Ovary (tissue), 9 donors: Measurements from ENCODE around the gene SPAG6. TPM values are rescaled to one million over a fixed set of nuclear protein-coding genes. Genes with fewer than 3 reads are reported as not detected.

ENCODE experiments used
- DNase-seq, 5 donors: peaks; one replicate each; pipeline ENCODE4 v3.0.0-alpha.2; 2019 to 2020
- H3K27ac ChIP-seq, 2 donors: fragments of 200-600 bp; one replicate each; pipeline versions ENCODE4 v1.5.1 to v1.8.0; 2019 to 2022
- H3K27me3 ChIP-seq: fragments of 200-600 bp; one replicate; pipeline ENCODE4 v1.8.0; 2022
- H3K36me3 ChIP-seq: fragments of 200-600 bp; sonication (generic); one replicate; pipeline ENCODE4 v1.5.1; 2019
- H3K4me1 ChIP-seq: one replicate; pipeline ENCODE4 v1.8.1; 2013; ENCODE audit warnings: mild to moderate bottlenecking, moderate library complexity; ENCODE audit not compliant: insufficient read depth
- H3K4me3 ChIP-seq: fragments of 200-600 bp; sonication (generic); one replicate; pipeline ENCODE4 v1.5.1; 2017
- H3K9me3 ChIP-seq, 2 donors: fragments of 200-600 bp in 1 of 2; sonication (generic) in 1 of 2; one replicate each; pipeline versions ENCODE4 v1.5.1 to v1.8.1; 2013 to 2019; ENCODE audit warnings: mild to moderate bottlenecking in 1 of 2, moderate library complexity in 1 of 2
- CTCF ChIP-seq, 3 donors: fragments of 450-650 bp in 2 of 3; fragments of 200-600 bp in 1 of 3; IDR thresholded peaks; one replicate each; pipeline versions ENCODE4 v1.5.1 to v1.8.0; 2016 to 2022; ENCODE audit warnings: antibody characterized with exemption in 3 of 3, mild to moderate bottlenecking in 1 of 3
- EP300 ChIP-seq: sonication (generic); formaldehyde crosslinking; IDR thresholded peaks from one replicate; pipeline ENCODE4 v1.6.1; 2017; ENCODE audit warnings: antibody characterized with exemption
- POLR2A ChIP-seq: fragments of 450-650 bp; IDR thresholded peaks from one replicate; pipeline ENCODE4 v1.6.1; 2017; ENCODE audit warnings: antibody characterized with exemption, mild to moderate bottlenecking, moderate library complexity
- WGBS, 3 donors: extraction: QIAGEN DNeasy Blood & Tissue Kit in 1 of 3; methylation state at CpG; one replicate each; pipeline versions ENCODE4 v1.1.5 to v1.1.7; 2013 to 2017; 5-methylcytosine and 5-hydroxymethylcytosine counted together
- intact Hi-C, 4 donors: fragments of 100-400 bp; cut with DNase I; formaldehyde crosslinking; loops; one replicate each; pipeline versions ENCODE4 v1.11.0 to v1.15.1; 2022 to 2023
- polyA plus RNA-seq, 2 donors: library from polyadenylated mRNA; stranded (reverse); fragments of 200-250 nt in 1 of 2; fragments of 350-450 nt in 1 of 2; fragmentation: Illumina TruSeq in 1 of 2; extraction: RNeasy Lipid Tissue Mini Kit (QIAGEN cat#74804) in 1 of 2; gene quantifications; one replicate each; pipeline ENCODE4 v1.2.3, GENCODE V29; 2013 to 2014
- total RNA-seq, 7 donors: library from RNA; depleted of rRNA in 2 of 7; stranded (reverse); fragments of >200 nt in 2 of 7; fragmentation: NEBNext Ultra II Directional in 3 of 7; extraction: Animal tissue kit (Norgen Biotek cat#: 25700) in 3 of 7; gene quantifications; one replicate each; pipeline versions ENCODE4 v1.1.0 to v1.2.4, GENCODE V29; 2016 to 2023
- donor health status: DM: no; HTN: no; CAD: no; lungs with moderate emphysema.
- donor health status: DM: no; HTN: no; CAD: no.
- donor health status: Bipolar disorder and iron deficiency.
- donor health status: DM: yes; HTN: yes; CAD: no.
- donor health status: DM: no; HTN: no; CAD: no.
- donor health status: DM: yes; HTN: yes; CAD: no.

The SPAG6 gene
- total and polyA plus RNA-seq, 9 donors, result 0.04 to 22.1 (median 0.67) TPM; not detected in 2

- H3K4me1 ChIP-seq, result no peaks in the 10 kb centered on the region
- DNase-seq, result no peak
- H3K9me3 ChIP-seq, result no peaks in the 10 kb centered on the region
- no peaks in the 10 kb centered on the region for H3K36me3 ChIP-seq
- intact Hi-C loops, result loop anchor here in 1 of 4 donors (10.0 kb wide), 1 partner anchor 558 kb away; no protein-coding TSS in a partner anchor
- H3K27ac ChIP-seq, result no peak overlapping the region
- H3K4me3 ChIP-seq, result no peak overlapping the region
- no peaks in the 10 kb centered on the region for H3K27me3 ChIP-seq
- 93 to 95% (median 94%) methylated on average over 5 of the region's 5 CpGs for WGBS, 3 donors
- TF ChIP-seq EP300 (no peak), CTCF (IDR thresholded peaks at IDR 0.05) (no peak), POLR2A (no peak)
Measured at GRCh38 chr10:22426653-22427052, 81.4 kb downstream of the SPAG6 start.

- no peaks in the 10 kb centered on the region for H3K36me3 ChIP-seq
- intact Hi-C loops, result loop anchor here in 1 of 4 donors (10.0 kb wide), 1 partner anchor 558 kb away; no protein-coding TSS in a partner anchor
- H3K27me3 ChIP-seq, result no peaks in the 10 kb centered on the region
- no peaks in the 10 kb centered on the region for H3K9me3 ChIP-seq
- DNase-seq, result no peak
- H3K4me3 ChIP-seq, result no peak overlapping the region
- H3K4me1 ChIP-seq, result no peaks in the 10 kb centered on the region
- WGBS, 3 donors, result 61 to 68% (median 65%) methylated on average over 3 of the region's 3 CpGs
- no peak overlapping the region for H3K27ac ChIP-seq
- TF ChIP-seq CTCF (IDR thresholded peaks at IDR 0.05) (no peak), EP300 (no peak), POLR2A (no peak)
Measured at GRCh38 chr10:22427101-22427500, 81.8 kb downstream of the SPAG6 start.

GRCh38 chr10:22427890-22428571 lies 82.7 kb downstream of the SPAG6 start:
- Histone ChIP-seq H3K4me3 (no peak overlapping the region), H3K4me1 (no peaks in the 10 kb centered on the region), H3K27me3 (no peaks in the 10 kb centered on the region), H3K27ac (no peak overlapping the region), H3K9me3 (no peaks in the 10 kb centered on the region), H3K36me3 (no peaks in the 10 kb centered on the region)
- no peak for DNase-seq
- 6 to 14% (median 11%) methylated on average over 6 of the region's 6 CpGs for WGBS, 3 donors
- TF ChIP-seq CTCF (IDR thresholded peaks at IDR 0.05) (no peak), POLR2A (no peak), EP300 (no peak)
- intact Hi-C loops, result loop anchor here in 1 of 4 donors (10.0 kb wide), 1 partner anchor 557 kb away; no protein-coding TSS in a partner anchor

GRCh38 chr10:22429146-22429545 lies 83.8 kb downstream of the SPAG6 start:
- Histone ChIP-seq H3K27ac (no peak overlapping the region), H3K4me3 (no peak overlapping the region), H3K9me3 (no peaks in the 10 kb centered on the region), H3K4me1 (no peaks in the 10 kb centered on the region), H3K27me3 (no peaks in the 10 kb centered on the region), H3K36me3 (no peaks in the 10 kb centered on the region)
- intact Hi-C loops, result loop anchor here in 1 of 4 donors (10.0 kb wide), 1 partner anchor 556 kb away; no protein-coding TSS in a partner anchor
- WGBS, 3 donors, result 41 to 51% (median 42%) methylated on average over 3 of the region's 3 CpGs
- TF ChIP-seq CTCF (IDR thresholded peaks at IDR 0.05) (no peak), POLR2A (no peak), EP300 (no peak)
- no peak for DNase-seq
